Tongue (tissue), 2 donors: ENCODE data around the gene RRAD. TPM values are rescaled to one million over a fixed set of nuclear protein-coding genes. Genes with fewer than 3 reads are reported as not detected.
"Not testable (repeated sequence)": the region's sequence is repeated elsewhere in the genome, so short reads cannot be mapped to it uniquely, and the experiment has no call there.

Source experiments
- DNase-seq: peaks from one replicate; pipeline ENCODE4 v3.0.0-alpha.2; 2015
- total RNA-seq: library from RNA; depleted of rRNA; stranded (reverse); fragments of >200 nt; gene quantifications from one replicate; pipeline ENCODE4 v1.2.3, GENCODE V29; 2014

RRAD gene
- total RNA-seq, 1 donor from 2014 or later = 23.3 TPM

DNA sequence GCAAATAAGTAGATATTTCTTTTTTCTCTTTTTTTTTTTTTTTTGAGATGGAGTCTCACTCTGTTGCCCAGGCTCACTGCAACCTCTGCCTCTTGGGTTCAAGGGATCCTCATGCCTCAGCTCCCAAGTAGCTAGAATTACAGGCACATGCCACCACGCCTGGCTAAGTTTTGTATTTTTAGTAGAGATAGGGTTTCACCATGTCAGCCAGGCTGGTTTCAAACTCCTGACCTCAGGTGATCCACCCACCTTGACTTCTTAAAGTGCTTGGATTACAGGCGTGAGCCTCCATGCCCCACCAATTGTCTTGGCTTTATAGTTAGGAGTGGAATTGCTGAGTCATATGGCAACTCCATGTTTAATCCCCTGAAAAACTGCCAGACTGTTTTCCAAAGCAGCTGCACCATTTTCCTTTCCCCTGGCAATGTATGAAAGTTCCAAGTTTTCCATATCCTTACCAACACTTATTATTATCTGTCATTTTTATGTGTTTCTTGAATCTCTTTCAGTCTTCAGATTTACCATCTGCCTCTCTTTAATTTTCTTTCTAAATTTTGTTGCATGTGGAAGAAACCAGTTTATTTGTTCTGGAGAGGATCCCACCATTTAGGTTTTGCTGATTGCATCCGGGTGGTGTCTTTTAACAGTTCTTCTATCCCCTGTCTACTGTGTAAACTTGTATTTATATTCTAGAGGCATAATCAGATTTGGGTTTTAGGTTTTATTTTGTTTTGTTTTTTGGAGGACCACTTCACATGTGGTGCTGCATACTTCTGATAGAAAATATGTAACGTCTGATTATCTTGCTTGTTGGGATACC, 25.8 kb upstream of the RRAD start:
- DNase-seq = no peak

DNA sequence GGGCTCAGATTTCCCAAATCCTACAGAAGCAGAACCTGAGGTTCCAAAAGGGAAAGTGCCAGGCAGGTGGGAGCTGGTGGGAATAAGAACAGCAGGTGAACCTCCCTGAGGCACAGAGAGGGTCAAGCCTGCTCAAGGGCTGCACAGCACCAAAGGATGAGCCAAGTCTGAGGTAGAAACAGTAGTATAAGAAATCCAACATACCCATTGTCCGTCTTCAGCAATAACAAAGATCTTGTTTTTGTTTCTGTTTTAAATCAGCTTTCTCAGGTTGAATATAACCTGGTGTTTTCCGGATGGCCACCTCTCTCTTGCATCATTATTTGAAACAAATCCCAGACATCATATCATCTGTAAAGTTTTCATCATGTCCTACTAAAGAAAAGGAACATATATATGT, 25.1 kb upstream of the RRAD start:
- no peak for DNase-seq

DNA sequence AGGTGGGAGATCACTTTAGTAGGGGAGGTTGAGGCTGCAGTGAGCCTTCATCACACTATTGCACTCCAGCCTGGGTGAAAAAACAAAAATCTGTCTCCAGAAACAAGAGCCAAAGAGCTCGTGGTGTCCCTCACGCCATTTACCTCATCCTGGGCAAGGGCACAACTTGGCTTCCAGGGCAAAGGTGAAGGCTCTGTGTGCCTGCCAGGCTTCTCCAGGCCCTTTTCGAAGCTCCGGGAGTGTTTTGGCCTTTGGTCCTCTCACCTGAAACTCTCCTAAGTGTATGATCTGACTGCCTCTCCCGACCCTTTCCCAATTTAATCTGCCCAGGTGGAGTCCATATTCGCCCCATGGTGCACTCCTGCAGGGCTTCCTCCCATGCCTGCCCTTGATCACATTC, 24.1 kb upstream of the RRAD start:
- no peak for DNase-seq

GRCh38 chr16:66948837-66949225, 23.5 kb upstream of the RRAD start:
- no peak for DNase-seq

DNA sequence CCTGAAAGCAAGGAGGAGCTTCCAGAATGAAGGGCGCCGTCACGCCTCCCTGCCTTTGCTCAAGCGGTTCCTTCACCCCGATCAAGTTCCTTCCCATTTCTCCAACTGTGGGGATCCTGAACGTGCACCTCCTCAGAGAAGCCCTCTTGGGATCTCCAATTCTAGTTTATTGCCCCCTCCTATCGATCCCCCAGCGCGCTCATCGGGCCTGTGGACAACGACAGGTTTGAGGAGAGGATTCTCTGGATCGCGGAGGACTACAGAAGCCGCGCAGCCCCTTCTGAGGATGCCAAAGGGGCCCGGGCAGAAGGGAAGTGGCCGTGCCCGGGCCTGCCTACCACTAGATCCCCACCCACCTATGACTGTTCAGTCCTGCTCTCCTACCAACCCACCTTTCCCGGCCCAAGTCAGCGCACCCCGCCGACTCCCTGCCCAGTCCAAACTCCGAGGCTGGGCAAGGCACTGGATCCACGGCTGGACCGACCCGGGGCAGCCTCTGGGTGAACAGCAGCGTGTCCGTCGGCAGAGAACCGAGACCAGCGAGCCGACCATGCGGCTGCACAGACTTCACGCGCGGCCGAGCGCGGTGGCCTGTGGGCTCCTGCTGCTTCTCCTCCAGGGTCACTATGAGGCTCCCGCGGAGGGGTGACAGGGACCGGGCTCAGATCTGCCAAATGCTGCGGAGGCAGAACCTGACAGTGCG, 22.9 kb upstream of the RRAD start:
- no peak for DNase-seq

- peak; percentile 93 for DNase-seq
Measured at GRCh38 chr16:66947302-66948065, 22.1 kb upstream of the RRAD start.

DNA sequence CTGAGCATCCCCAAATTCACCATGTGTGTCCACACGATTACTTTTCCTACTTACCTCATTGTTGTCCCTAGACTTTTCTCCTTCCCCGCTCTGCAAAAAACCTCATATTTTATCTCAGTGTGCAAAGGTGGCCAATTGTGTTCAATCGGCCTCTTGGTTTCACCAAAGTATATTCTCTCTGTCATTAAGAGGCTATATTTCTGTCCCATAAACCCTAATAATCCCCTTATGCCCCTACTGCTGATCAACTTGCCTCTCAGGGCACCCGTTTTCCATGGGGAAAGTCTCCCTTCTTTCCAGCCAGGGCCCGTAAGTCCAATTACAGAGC, 21.6 kb upstream of the RRAD start:
- DNase-seq = no peak

DNA sequence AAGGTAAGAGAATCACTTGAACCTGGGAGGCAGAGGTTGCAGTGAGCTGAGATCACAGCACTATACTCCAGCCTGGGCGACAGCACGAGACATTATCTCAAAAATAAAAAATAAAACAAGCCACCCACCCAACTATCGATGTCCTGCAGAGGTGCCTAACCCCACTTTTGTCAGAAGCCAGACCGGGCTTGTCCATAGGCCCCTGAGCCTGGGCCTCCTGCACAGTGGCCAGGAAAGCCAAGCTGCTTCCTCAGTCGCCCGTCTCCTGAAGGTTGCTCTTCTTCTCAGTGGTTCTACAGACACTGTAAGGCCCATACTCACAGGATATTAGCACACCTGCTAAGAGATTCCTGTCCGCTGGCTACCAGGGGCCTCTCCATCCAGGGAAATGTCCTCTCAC, 21.2 kb upstream of the RRAD start:
- DNase-seq = no peak

- no peak for DNase-seq
Measured at GRCh38 chr16:66945939-66946338, 20.6 kb upstream of the RRAD start.

DNA sequence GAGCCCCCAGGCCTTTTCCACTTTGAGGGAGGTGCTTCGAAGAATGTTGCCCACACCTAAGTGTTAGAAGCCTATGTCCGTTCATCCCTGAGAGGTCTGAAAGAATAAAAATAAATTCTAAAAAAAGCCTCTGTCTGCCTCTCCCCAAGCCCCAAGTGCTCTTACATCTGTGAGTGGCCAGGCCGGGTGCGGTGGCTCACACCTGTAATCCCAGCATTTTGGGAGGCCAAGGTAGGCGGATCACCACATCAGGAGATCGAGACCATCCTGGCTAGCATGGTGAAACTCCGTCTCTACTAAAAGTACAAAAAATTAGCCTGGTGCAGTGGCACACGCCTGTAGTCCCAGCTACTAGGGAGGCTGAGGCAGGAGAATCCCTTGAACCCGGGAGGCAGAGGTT, 19.6 kb upstream of the RRAD start:
- not testable (repeated sequence) for DNase-seq

- DNase-seq = no peak
Measured at GRCh38 chr16:66944054-66944441, 18.7 kb upstream of the RRAD start.

DNA sequence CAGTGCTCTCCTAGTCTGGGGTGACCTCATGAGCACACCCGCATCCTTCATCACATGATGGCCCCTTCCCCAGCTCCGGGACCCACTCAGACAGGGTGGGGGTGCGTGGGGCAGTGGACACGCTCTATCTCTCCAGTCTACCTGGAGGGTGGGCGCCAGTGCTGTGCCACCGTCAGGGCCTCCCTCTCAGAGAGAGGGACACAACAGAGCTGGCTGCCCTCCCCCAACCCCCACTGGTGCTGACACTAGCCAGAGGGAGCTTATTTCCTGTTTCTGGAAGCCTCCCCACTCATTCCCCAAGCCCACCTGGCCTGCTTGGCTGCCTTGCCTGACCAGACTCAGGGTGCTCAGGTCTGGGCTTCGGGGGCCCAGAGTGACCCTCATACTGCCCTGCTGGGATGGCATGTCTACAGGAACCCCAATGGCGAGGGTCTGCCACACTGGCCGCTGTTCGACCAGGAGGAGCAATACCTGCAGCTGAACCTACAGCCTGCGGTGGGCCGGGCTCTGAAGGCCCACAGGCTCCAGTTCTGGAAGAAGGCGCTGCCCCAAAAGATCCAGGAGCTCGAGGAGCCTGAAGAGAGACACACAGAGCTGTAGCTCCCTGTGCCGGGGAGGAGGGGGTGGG, 18.2 kb upstream of the RRAD start:
- DNase-seq = no peak

DNA sequence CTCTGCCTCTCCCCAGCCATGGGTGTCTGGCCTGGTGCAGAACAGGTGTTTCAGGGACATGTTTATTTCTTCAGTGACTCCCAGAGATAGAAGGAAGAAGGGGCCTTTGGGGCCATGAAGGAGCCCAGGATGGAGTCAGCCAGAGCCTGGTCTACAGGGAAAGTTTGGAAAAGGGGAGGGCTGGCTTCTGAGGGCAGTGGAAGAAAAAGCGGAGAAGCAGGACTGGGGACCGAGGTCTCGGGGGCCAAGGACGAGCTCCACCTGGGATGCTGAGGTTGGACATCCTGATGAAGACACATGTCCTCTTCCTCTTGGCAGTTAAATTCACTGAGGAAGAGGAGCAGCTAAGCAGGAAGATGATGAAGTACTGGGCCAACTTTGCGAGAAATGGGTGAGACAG, 17.6 kb upstream of the RRAD start:
- no peak for DNase-seq

GRCh38 chr16:66940236-66940635, 14.9 kb upstream of the RRAD start:
- DNase-seq = no peak

DNA sequence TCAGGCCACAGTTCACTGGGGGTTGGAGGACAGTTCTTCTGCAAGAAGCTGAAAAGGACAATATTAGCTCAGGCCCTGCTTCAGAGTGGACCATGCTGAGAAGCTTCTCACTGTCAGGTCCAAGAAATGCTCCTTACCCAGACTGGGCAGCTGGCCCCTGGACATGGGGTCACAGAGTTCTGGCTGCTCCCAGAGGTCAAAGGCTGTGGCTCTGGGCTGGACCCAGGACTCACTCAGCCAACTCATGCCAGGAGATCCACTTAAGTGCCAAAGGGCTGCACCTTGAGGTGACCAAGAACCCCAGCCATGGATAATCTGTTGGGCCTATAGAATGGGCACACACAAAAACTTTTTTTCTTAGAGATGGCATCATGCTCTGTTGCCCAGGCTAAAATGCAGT, 14.0 kb upstream of the RRAD start:
- no peak for DNase-seq

- no peak for DNase-seq
Measured at GRCh38 chr16:66937725-66938337, 12.5 kb upstream of the RRAD start.

- DNase-seq = no peak
Measured at GRCh38 chr16:66936889-66937554, 11.7 kb upstream of the RRAD start.

GRCh38 chr16:66936462-66936861, 11.1 kb upstream of the RRAD start:
- no peak for DNase-seq

GRCh38 chr16:66935314-66936011, 10.1 kb upstream of the RRAD start, which contains the start of gene CES2:
Gene CES2, plus strand, starts transcription at chr16:66935516. Its CDS starts 120 bp downstream, at chr16:66935636.
- DNase-seq = no peak

GRCh38 chr16:66934839-66935313, 9.5 kb upstream of the RRAD start:
- not testable (repeated sequence) for DNase-seq
